GM12875 (cell line): Measurements from ENCODE around the gene TRAPPC13.

ENCODE experiments used
- H3K4me3 ChIP-seq: one replicate; pipeline ENCODE4 v1.5.1; 2011; ENCODE audit warnings: low read depth, low read length, control low read depth
- TF ChIP-seq, protein P1 (sequence below): IDR thresholded peaks from 2 replicates; pipeline ENCODE4 v1.5.1; 2011; ENCODE audit warnings: low read depth, mild to moderate bottlenecking, control low read depth, inconsistent platforms, low read length, moderate library complexity, borderline replicate concordance; ENCODE audit not compliant: insufficient read depth

TRAPPC13 gene

DNA sequence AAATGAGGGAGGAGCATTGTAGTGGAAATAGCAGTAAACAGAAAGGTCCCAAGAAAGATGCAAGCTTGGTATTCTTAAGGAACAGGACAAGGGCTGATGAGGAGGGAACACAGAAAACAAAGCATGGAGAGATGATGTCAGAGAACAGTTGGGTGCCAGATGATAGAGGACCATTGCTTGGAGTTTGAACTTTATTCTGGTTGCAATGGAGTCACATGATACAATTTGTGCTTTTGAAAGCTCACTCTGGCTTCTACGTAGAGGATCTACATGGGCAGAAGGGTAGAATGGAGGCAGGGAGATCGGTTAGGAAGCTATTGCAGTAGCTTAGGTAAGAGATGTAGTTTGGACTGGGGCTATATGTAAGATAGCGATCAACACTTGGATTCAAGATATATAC lies 57.3 kb downstream of the TRAPPC13 start:
- TF ChIP-seq, protein P1, sequence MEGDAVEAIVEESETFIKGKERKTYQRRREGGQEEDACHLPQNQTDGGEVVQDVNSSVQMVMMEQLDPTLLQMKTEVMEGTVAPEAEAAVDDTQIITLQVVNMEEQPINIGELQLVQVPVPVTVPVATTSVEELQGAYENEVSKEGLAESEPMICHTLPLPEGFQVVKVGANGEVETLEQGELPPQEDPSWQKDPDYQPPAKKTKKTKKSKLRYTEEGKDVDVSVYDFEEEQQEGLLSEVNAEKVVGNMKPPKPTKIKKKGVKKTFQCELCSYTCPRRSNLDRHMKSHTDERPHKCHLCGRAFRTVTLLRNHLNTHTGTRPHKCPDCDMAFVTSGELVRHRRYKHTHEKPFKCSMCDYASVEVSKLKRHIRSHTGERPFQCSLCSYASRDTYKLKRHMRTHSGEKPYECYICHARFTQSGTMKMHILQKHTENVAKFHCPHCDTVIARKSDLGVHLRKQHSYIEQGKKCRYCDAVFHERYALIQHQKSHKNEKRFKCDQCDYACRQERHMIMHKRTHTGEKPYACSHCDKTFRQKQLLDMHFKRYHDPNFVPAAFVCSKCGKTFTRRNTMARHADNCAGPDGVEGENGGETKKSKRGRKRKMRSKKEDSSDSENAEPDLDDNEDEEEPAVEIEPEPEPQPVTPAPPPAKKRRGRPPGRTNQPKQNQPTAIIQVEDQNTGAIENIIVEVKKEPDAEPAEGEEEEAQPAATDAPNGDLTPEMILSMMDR = no peak
- H3K4me3 ChIP-seq = no peak overlapping the region

DNA sequence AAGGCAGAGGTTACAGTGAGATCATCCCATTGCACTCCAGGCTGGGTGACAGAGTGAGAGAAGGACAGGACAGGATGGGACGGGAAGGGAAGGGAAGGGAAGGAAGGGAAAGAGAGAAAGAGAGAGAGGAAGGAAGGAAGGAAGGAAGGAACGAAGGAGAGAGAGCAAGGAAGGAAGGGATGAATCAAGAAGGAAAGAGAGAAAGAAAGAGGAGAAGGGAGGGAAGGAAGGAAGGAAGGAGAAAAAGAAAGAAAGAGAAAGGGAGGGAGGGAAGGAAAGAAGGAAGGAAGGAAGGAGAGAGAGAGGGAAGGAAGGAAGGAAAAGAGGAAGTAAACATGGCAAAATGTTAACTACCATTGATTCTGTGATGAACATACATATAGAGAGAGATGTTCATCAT lies 68.3 kb downstream of the TRAPPC13 start:
- TF ChIP-seq, protein P1 = no peak

GRCh38 chr5:65695162-65695755 lies 70.4 kb downstream of the TRAPPC13 start:
- no peak overlapping the region for H3K4me3 ChIP-seq
- TF ChIP-seq, protein P1 = no peak

More for the DNA sequence above, 68.3 kb downstream of the TRAPPC13 start:
- no peak overlapping the region for H3K4me3 ChIP-seq

DNA sequence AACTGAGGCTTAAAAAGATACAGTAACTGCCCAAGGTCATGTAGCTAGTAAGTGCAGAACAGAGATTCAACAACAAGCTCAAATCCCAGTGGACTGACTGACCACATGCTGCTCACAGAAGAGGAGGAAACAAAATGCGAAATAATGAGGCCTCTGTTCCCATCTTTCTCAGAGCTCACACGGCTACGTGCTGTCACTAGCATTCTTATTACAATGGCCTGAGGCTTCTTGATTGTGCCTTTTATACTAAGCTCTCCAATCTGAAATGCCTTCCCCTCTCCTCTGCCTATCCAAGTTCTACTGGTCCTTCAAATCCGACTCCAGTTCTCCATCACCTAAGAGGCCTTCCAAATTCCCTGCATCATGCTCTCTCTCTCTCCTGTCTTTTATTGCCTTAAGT lies 71.1 kb downstream of the TRAPPC13 start:
- TF ChIP-seq, protein P1 = no peak
- no peak overlapping the region for H3K4me3 ChIP-seq

DNA sequence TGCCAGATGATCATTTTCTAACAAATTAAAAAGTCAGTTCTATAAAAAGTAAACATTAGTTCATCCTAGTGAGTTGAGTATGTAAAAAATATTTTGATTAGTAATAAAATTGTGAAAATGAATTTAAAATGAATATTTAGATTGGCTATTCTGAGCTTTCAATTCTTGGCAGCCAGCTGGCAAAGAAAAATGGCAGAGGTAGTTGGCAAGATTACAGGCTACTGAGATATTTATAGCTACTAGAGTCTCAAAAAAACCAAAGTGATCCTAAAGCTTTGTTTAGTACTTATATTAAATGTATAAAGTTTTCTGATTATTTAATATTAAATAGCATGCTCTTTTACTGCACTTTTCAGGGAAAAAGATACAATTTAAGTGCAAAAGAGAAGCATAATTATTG lies 72.1 kb downstream of the TRAPPC13 start:
- TF ChIP-seq, protein P1 = no peak
- no peak overlapping the region for H3K4me3 ChIP-seq

DNA sequence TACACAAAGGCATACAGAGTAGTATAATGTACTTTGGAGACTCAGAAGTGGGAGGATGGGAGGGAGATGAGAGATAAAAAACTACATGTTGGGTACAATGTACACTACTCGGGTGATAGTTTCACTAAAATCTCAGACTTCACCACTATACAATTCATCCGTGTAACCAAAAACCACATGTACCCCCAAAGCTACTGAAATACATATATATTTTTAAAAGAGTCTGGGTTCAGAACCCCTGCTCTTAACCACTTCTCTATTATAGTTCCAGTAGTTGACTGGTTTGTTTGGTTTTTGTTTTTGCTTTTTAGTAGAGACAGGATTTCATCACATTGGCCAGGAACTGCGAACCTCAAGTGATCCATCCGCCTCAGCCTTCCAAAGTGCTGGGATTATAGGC lies 74.5 kb downstream of the TRAPPC13 start:
- TF ChIP-seq, protein P1 = no peak

GRCh38 chr5:65702036-65702435 lies 77.2 kb downstream of the TRAPPC13 start:
- H3K4me3 ChIP-seq = no peak overlapping the region
- TF ChIP-seq, protein P1 = no peak

More for the DNA sequence above, 74.5 kb downstream of the TRAPPC13 start:
- H3K4me3 ChIP-seq = no peak overlapping the region
